SIG-M5 treated with dmso at 0.1 percent for 504 hours (cell line): ENCODE measurements around the gene BAG1.

Source experiments
- DNase-seq: peaks from one replicate; lab custom pipeline; 2025; ENCODE audit not compliant: unreplicated experiment; lab: John Stamatoyannopoulos, UW

Gene BAG1

GRCh38 chr9:33277484-33277883 is 13.0 kb upstream of the BAG1 start:
- DNase-seq, result no peak

GRCh38 chr9:33273972-33274328 is 9.4 kb upstream of the BAG1 start:
- DNase-seq, result no peak

GRCh38 chr9:33273266-33273971 is 8.9 kb upstream of the BAG1 start:
- no peak for DNase-seq

- no peak for DNase-seq
These were observed 7.6 kb upstream of the BAG1 start for GRCh38 chr9:33272061-33272460.

DNA sequence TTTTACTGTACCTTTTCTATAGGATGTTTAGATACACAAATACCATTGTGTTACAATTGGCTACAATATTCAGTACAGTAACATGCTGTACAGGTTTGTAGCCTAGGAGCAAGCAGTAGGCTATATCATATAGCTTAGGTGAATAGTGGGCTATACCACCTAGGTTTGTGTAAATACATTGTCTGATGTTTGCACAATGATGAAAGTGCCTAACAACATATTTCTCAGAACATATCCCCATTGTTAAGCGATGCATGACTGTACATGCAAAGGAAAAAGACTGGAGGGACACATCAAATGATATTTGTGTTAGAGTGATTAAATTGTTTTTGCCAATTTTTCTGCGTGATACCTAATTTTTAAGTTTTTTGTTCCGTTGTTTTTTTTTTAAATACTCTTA is 5.6 kb upstream of the BAG1 start:
- no peak for DNase-seq

GRCh38 chr9:33267151-33267767 is 2.8 kb upstream of the BAG1 start:
- DNase-seq, result no peak

GRCh38 chr9:33265211-33265865 is 830 bp upstream of the BAG1 start:
- no peak for DNase-seq

GRCh38 chr9:33264003-33264472 is 470 bp downstream of the BAG1 start:
- no peak for DNase-seq

DNA sequence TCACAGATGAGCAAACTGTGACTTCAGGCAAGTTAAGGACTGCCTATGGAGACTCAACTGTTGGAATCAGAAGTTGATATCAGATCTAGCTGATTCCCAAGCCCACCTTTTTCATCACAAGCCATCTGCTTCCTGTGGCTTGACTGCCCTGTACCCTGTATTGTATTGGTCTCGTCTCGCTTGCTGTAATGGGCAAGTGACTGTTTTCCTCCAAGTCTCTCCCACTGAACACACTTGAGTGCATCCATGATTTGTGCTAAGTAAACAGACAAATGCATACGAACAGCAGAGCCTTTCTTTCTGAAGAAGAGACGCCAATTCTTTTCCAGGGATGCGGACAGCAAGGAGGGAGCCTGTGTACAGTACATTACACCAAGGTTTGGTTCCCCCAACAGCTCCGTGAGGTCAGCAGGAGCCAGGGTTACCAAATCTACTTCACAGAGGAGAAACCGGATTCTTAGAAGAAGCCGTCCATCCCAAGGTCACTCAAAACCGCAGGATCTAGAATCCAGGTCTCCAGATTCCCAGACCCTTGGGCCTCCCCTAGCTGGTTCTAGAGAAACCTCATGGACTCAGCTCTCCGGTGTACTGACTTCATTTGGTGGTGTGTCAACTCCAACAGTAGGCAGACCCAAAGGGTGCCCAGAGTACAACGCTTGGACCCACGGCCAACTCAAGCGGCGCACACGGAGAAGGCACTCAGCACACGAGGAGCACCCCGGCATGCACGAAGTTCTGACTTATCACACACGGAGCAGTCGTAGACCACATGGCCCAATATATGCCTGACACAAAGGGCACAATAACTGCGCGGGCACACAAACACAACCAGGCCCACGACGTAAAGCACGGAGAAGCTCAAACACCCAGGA is 1.1 kb downstream of the BAG1 start:
- DNase-seq, result peak; percentile 13

DNA sequence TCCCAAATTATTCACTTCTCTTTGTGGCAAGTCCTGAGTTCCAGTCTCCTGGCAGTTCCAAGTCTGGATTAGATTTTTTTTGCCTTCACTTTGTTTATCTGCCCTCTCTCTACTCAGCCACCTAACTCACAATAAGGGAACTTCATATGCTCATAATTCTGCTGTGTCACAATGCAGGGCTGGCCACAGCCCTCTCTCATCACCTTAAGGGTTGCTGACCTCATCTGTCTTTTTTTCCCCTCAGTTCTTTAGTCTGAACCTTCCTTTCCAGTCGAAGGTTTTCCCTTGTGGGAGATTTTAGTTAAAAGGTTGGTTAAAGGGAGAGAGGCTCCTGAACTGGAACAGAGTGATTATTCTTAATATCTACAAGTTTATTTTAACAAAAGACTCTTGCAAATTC is 4.1 kb downstream of the BAG1 start:
- DNase-seq, result no peak

DNA sequence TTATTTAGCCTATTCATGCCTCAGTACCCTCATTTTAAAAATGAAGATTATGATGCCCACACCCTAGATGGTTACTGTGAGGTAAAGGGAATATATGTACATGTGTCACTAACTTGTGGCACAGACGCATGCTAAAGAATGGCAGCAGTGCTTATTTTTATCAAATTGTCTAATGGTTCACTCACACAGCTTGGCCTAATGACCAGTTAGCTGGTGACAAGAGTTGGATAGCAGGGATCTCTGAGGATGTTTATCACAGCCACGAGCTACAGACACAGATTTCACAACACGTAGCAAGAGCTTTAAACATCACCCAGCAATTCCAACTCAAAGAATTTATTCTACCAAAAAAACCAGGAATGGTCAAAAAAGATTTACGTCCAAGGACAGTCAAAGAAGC is 7.2 kb downstream of the BAG1 start:
- no peak for DNase-seq

- DNase-seq, result no peak
These were observed 8.3 kb downstream of the BAG1 start for GRCh38 chr9:33256236-33256635.

GRCh38 chr9:33255471-33255870 is 9.0 kb downstream of the BAG1 start:
- DNase-seq, result no peak

DNA sequence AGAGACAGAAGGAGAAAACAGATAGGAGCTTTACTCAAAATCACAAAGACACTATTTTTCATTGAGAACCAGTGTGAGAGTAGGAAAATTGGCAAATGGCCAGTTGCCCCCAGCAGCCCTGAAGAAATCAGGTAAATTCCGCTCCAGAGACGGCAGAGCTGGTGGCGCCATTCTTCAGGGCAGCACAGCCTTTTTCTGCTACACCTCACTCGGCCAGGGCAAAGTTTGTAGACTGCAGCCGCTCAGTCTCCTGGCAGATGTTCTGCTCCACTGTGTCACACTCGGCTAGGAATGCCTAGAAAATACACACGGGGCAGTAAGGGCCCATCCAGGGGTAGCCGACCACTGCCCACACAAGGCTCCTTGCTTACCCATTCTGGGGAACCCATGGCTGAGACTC is 9.5 kb downstream of the BAG1 start:
- DNase-seq, result no peak

DNA sequence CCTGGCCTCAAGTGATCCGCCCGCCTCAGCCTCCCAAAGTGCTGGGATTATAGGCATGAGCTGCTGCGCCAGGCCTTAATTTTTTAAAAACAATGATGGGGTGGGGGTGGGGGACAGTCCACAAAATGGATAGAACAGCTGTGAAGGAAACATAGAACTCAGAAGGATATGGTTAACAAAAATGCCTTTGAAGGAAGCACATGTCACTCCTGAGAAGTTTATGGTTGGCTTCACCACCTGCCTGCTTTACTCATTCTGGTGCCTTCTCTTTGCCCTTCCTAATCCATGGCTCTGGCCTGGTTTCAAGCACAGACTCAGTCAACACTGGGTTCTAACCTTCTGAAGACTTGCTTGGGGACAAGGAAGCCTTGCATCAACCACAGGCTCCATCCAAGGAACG is 10.3 kb downstream of the BAG1 start:
- no peak for DNase-seq

DNA sequence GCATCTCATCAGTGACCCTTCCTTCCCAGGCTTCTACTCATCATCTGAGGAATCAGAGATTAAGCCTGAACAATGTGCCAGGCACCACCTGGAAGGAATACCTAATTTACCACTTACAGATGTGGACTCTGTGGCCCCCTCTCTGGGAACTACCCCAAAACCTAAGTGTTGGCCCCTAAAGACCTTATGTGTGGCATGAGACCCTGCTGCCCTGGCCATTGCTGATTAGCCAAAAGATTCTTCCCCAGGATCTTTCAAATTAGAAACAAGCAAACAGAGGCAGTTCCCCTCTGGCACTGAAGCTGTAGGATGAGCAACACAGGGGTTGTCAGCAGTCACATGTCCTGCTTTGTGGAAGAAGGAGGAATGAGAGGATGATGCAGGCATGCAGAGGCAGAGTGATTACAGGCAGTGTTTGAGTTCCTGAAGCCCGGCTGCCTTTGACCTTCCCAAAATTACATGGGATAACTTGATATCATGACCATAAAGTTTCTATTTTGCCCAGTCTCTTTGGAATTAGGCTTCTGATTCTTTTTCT is 14.0 kb downstream of the BAG1 start:
- DNase-seq, result no peak

DNA sequence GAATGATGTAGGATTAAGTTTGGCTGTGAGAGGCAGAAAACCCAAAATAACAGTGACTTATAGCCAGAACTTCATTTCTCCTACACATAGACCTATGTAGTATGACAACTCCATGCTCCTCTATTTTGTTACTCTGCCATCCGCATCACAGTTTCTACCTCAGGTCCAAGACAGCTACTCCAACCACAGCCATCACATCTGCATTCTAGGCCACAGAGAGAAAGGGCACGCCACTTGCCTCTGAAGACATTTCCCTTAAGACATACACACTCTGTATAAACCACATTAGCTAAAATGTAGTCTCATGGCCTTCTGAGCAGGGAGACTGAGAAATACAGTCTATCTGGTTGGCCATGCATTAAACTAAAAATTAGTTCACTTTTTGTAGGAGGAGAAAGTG is 14.5 kb downstream of the BAG1 start:
- DNase-seq, result no peak

- no peak for DNase-seq
These were observed 15.3 kb downstream of the BAG1 start for GRCh38 chr9:33249087-33249658.

DNA sequence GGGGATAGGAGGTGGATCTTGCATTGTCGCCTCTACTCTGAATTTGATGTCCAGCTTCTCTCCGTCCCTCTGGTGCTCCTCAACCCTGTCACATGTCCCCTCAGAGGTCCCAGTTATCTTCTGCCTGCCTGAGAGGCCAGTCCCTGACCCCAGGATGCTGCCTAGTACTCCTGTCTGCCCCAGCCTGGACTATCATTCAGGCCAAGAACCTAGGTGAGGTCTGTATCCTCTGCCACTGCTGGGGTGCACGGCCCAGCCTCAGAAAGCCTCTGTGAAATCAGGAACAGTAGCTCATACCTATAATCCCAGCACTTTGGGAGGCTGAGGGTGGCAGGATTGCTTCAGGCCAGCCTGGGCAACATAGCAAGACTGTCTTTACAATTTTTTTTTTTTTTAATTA is 15.9 kb downstream of the BAG1 start:
- no peak for DNase-seq

DNA sequence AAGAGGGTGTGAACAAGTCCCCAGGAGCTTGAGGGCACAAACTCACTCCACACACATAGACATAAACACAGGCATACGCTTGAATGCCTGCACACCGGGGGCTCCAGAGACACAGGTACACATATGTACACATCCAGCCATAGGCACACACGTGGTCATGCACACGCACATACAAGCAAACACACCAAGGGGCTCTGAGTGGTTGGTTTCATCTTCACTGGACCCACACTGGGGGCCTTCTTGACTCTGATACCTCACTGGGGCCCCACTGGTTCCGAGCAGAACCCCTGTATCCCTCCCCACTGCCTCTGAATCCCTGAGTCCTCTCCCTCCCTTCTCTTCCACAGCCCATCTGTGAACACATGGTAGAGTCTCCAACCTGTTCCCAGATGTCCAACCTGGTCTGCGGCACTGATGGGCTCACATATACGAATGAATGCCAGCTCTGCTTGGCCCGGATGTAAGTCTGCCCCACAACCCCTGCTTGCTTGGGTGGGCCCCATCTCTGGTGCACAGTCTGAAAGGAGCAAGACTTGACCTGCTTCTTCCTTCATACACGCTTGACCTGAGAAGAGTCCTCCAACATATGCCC is 18.1 kb downstream of the BAG1 start:
- no peak for DNase-seq

DNA sequence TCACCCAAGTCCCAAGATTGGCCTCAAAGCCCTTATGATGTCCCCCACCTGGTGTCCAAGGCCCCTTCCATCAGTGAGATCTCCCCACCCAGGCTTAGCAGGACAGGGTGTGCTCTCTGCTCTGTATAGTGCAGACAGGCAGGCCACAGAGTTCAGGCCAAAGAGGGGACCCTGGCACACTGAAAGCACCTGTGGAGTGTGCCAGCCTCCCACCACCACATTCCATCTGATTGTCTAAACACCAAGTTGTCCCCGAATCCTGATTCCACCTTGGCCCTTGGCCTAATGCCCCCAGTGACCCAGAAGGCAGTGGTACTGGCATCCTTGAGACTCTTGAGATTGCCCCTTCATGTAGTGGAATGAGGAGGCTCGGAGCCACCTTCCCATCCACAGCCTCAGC is 19.2 kb downstream of the BAG1 start:
- DNase-seq, result no peak
